ENCODE results near the gene PHACTR4. TPM values are rescaled to one million over a fixed set of nuclear protein-coding genes. Genes with fewer than 3 reads are reported as not detected.

The PHACTR4 gene
- total RNA-seq, 4 donors from 2014 or later: 9.1 to 17.7 (median 13.4) TPM

GRCh38 chr1:28534671-28535070 is 165.1 kb downstream of the PHACTR4 start:
- Histone ChIP-seq H3K27ac (no peak overlapping the region), H3K4me3 (no peak overlapping the region), H3K36me3 (peaks cover 0 to 51% of the 10 kb centered on the region in 2 donors), H3K27me3 (no peaks in the 10 kb centered on the region), H3K9me3 (no peaks in the 10 kb centered on the region), H3K4me1 (no peaks in the 10 kb centered on the region)
- ATAC-seq (no peak), DNase-seq (no peak)
- TF ChIP-seq POLR2A (IDR thresholded peaks at IDR 0.05) (no peak), CTCF (IDR thresholded peaks at IDR 0.05 in 4 of 5, conservative IDR thresholded peaks at IDR 0.05 in 1 of 5) (no peak)
- intact Hi-C loops (cut with DNase I; ENCODE audit: low total_unique reads) (no loop called here), in situ Hi-C loops (cut with MboI; ENCODE audit: low sequenced_read_pairs in 4 of 4) (no loop called here)

- Histone ChIP-seq H3K36me3 (peaks cover 0 to 51% of the 10 kb centered on the region in 2 donors), H3K4me1 (no peaks in the 10 kb centered on the region), H3K27ac (no peak overlapping the region), H3K9me3 (no peaks in the 10 kb centered on the region), H3K27me3 (no peaks in the 10 kb centered on the region), H3K4me3 (no peak overlapping the region)
- DNase-seq: no peak
- in situ Hi-C loops (cut with MboI; ENCODE audit: low sequenced_read_pairs in 4 of 4) (no loop called here), intact Hi-C loops (cut with DNase I; ENCODE audit: low total_unique reads) (no loop called here)
- TF ChIP-seq CTCF (IDR thresholded peaks at IDR 0.05 in 4 of 5, conservative IDR thresholded peaks at IDR 0.05 in 1 of 5): no peak
- TF ChIP-seq POLR2A (IDR thresholded peaks at IDR 0.05): no peak
- ATAC-seq: no peak
Measured at GRCh38 chr1:28535180-28535579, 165.6 kb downstream of the PHACTR4 start.

GRCh38 chr1:28537457-28538199 is 168.1 kb downstream of the PHACTR4 start:
- TF ChIP-seq POLR2A (IDR thresholded peaks at IDR 0.05) (no peak), CTCF (IDR thresholded peaks at IDR 0.05 in 4 of 5, conservative IDR thresholded peaks at IDR 0.05 in 1 of 5) (no peak)
- no peak for DNase-seq
- peaks cover 0 to 45% of the 10 kb centered on the region in 2 donors for H3K36me3 ChIP-seq
- no peak overlapping the region for H3K4me3 ChIP-seq
- H3K9me3 ChIP-seq: no peaks in the 10 kb centered on the region
- no peaks in the 10 kb centered on the region for H3K27me3 ChIP-seq
- no peak overlapping the region for H3K27ac ChIP-seq
- intact Hi-C loops (cut with DNase I; ENCODE audit: low total_unique reads): no loop called here
- in situ Hi-C loops (cut with MboI; ENCODE audit: low sequenced_read_pairs in 4 of 4): no loop called here
- no peaks in the 10 kb centered on the region for H3K4me1 ChIP-seq
- no peak for ATAC-seq

GRCh38 chr1:28538286-28538685 is 168.7 kb downstream of the PHACTR4 start:
- ATAC-seq (no peak), DNase-seq (no peak)
- no peak overlapping the region for H3K4me3 ChIP-seq
- H3K4me1 ChIP-seq: no peaks in the 10 kb centered on the region
- in situ Hi-C loops (cut with MboI; ENCODE audit: low sequenced_read_pairs in 4 of 4) (no loop called here), intact Hi-C loops (cut with DNase I; ENCODE audit: low total_unique reads) (no loop called here)
- no peaks in the 10 kb centered on the region for H3K27me3 ChIP-seq
- TF ChIP-seq CTCF (IDR thresholded peaks at IDR 0.05 in 4 of 5, conservative IDR thresholded peaks at IDR 0.05 in 1 of 5): no peak
- TF ChIP-seq POLR2A (IDR thresholded peaks at IDR 0.05): no peak
- H3K9me3 ChIP-seq: no peaks in the 10 kb centered on the region
- H3K36me3 ChIP-seq: peaks cover 0 to 45% of the 10 kb centered on the region in 2 donors
- no peak overlapping the region for H3K27ac ChIP-seq

Measured in gastrocnemius medialis (tissue), 4 donors.